Keratinocyte (primary cell): ENCODE results near the gene TNIP2.

Experiments
- CTCF ChIP-seq, 3 experiments: IDR thresholded peaks in 1 of 3; conservative IDR thresholded peaks in 1 of 3; optimal IDR thresholded peaks in 1 of 3; 2 replicates in 2 of 3; 3 replicates in 1 of 3; pipeline versions ENCODE3 to v1.5.1; 2011; ENCODE audit warnings: low read length in 3 of 3, mild to moderate bottlenecking in 3 of 3, moderate library complexity in 2 of 3, control low read depth in 1 of 3, inconsistent platforms in 1 of 3; ENCODE audit not compliant: insufficient read depth in 2 of 3; ENCODE audit errors: extremely low read depth in 1 of 3
- EZH2 ChIP-seq: IDR thresholded peaks from one replicate; pipeline ENCODE4 v1.6.1; 2012; ENCODE audit warnings: inconsistent platforms, mild to moderate bottlenecking, low read length, moderate library complexity

DNA sequence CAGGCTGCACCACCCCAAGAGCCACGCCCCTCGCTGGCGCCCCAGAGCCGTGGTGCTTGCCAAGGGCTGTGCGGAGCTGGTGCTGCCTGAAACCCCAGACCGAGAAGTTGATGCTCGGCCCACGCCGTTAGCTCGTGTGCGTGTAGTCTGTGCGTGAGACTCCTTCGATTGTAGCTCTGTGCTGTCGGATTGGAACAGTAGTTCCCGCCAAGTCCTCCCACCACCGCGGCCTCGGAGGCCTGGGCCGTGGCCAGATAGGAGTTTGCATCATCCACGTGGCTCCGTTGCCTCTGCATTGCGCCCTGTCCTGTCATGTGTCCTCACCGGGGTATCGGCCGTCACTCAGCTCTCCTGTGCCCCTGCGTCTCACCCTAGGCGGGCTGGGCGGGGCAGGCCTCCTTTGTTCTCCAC lies 24.2 kb downstream of the TNIP2 start:
- TF ChIP-seq EZH2 = no peak
- TF ChIP-seq CTCF (optimal IDR thresholded peaks at IDR 0.05 in 1 of 3, IDR thresholded peaks at IDR 0.05 in 1 of 3, conservative IDR thresholded peaks at IDR 0.05 in 1 of 3; ENCODE audit: extremely low read depth in 1 of 3, insufficient read depth in 2 of 3, low read length in 3 of 3) = no peak
